ENCODE results near the gene TAS1R1. TPM values are rescaled to one million over a fixed set of nuclear protein-coding genes. Genes with fewer than 3 reads are reported as not detected.

TAS1R1 gene
- polyA plus RNA-seq, 2 of the 4 experiments (the other 2 are of a cell fraction), result not detected

DNA sequence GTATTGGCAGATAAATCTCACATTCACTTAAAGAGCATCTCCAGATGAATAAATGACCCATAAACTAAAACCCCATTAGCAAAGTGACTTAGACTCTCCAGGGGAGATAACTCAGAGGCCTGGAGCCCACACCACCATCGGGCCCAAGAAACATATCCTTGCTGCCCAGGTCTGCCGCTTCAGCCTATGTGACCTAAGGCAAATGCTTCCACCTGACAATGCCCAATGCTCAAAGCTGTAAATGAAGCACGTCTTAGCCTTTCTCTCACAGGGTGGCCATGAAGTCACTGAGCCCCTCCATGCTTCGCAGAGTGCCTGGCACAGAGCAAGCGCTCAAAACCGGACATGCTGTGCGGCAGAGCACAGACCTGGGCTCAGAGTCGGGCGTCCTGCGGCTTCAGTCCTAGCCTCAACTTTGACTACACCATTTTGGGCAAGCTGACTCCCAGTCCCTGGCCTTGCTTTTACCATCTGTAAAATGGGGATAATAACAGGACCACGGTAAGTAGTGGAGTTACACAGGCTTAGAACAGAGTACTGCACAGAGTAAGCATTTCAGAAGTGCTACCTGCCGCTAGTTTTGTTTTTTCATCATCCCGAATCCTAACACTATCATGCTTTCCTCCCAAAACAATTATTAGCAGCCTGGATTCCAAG is 24.5 kb upstream of the TAS1R1 start (continued):
- TF ChIP-seq, protein P1, sequence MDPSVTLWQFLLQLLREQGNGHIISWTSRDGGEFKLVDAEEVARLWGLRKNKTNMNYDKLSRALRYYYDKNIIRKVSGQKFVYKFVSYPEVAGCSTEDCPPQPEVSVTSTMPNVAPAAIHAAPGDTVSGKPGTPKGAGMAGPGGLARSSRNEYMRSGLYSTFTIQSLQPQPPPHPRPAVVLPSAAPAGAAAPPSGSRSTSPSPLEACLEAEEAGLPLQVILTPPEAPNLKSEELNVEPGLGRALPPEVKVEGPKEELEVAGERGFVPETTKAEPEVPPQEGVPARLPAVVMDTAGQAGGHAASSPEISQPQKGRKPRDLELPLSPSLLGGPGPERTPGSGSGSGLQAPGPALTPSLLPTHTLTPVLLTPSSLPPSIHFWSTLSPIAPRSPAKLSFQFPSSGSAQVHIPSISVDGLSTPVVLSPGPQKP (IDR thresholded peaks at IDR 0.05; ENCODE audit: low read depth, low read length), result no peak
- no peak for TF ChIP-seq EP300 (IDR thresholded peaks at IDR 0.05)
- TF ChIP-seq, protein P2, sequence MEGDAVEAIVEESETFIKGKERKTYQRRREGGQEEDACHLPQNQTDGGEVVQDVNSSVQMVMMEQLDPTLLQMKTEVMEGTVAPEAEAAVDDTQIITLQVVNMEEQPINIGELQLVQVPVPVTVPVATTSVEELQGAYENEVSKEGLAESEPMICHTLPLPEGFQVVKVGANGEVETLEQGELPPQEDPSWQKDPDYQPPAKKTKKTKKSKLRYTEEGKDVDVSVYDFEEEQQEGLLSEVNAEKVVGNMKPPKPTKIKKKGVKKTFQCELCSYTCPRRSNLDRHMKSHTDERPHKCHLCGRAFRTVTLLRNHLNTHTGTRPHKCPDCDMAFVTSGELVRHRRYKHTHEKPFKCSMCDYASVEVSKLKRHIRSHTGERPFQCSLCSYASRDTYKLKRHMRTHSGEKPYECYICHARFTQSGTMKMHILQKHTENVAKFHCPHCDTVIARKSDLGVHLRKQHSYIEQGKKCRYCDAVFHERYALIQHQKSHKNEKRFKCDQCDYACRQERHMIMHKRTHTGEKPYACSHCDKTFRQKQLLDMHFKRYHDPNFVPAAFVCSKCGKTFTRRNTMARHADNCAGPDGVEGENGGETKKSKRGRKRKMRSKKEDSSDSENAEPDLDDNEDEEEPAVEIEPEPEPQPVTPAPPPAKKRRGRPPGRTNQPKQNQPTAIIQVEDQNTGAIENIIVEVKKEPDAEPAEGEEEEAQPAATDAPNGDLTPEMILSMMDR (IDR thresholded peaks at IDR 0.05), result no peak
- no peak for TF ChIP-seq SMC3 (IDR thresholded peaks at IDR 0.05)
- no peak for TF ChIP-seq GATA3 (IDR thresholded peaks at IDR 0.05; ENCODE audit: borderline replicate concordance)
- no peak for TF ChIP-seq SREBF2 (IDR thresholded peaks at IDR 0.05)
- no peak for TF ChIP-seq BCL3 (IDR thresholded peaks at IDR 0.05)
- TF ChIP-seq NFE2L2 (conservative IDR thresholded peaks at IDR 0.05; ENCODE audit: low read length), result no peak
- no peak for TF ChIP-seq NPAS2 (CRISPR knock-in tag; IDR thresholded peaks at IDR 0.05; ENCODE audit: borderline replicate concordance)

- Histone ChIP-seq H3K4me3 (no peak overlapping the region), H3K27ac (no peak overlapping the region), H3K9me3 (no peaks in the 10 kb centered on the region), H3K4me1 (no peaks in the 10 kb centered on the region), H3K4me2 (no peak overlapping the region)
- ATAC-seq (no peak), DNase-seq (ENCODE audit: low read depth in 1 of 2, low spot score in 1 of 2) (no peak), FAIRE-seq (no peak)
- TF ChIP-seq RAD21 (conservative IDR thresholded peaks at IDR 0.05 in 1 of 2, IDR thresholded peaks at IDR 0.05 in 1 of 2) (no peak), NPAS2 (CRISPR knock-in tag; IDR thresholded peaks at IDR 0.05; ENCODE audit: borderline replicate concordance) (no peak), RCOR1 (IDR thresholded peaks at IDR 0.05; ENCODE audit: low read depth, low read length) (no peak), RFX5 (IDR thresholded peaks at IDR 0.05) (no peak), MAFK (IDR thresholded peaks at IDR 0.05; ENCODE audit: partially characterized antibody) (no peak), ZC3H11A (IDR thresholded peaks at IDR 0.05) (no peak), HES2 (IDR thresholded peaks at IDR 0.05) (no peak), ZFP36 (IDR thresholded peaks at IDR 0.05; ENCODE audit: borderline replicate concordance, partially characterized antibody) (no peak), KDM5A (IDR thresholded peaks at IDR 0.05) (no peak), SMC3 (IDR thresholded peaks at IDR 0.05) (no peak), NR3C1 (IDR thresholded peaks at IDR 0.05) (no peak), JUN (IDR thresholded peaks at IDR 0.05) (no peak), ATOH8 (CRISPR knock-in tag; IDR thresholded peaks at IDR 0.05; ENCODE audit: low read depth) (no peak)
- ChIA-PET POLR2A (no interaction called here), CTCF (no interaction called here)
- WGBS (ENCODE audit: missing lambda C conversion rate), result 87% methylated on average over 5 of the region's 5 CpGs
These were observed 23.1 kb upstream of the TAS1R1 start for GRCh38 chr1:6531996-6532395.

Measured in A549 (cell line).